GM19452 (cell line): Measurements from ENCODE around the gene MKRN2.
"Not testable (repeated sequence)": the region's sequence is repeated elsewhere in the genome, so short reads cannot be mapped to it uniquely, and the experiment has no call there.

Experiments
- ATAC-seq: cut with Tn5 transposase; IDR thresholded peaks from one replicate; pipeline ENCODE4 v1.9.1; 2021; ENCODE audit not compliant: unreplicated experiment

Gene MKRN2

DNA sequence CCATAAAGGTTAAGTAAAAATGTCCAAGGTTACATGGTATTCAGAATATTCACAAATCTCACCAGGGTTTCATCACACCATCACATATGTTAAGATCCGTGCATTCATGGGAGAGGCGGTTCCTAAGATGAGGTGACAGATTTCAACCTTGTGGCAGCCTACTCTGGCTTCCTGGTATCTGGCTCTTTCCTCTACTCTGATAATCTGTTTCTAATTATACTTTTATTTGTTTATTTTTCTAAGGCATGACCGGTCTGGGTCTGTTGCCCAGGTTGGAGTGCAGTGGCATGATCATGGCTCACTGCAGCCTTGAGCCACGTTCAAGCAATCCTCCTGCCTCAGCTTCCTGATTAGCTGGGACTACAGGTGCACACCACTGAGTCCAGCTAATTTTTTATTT lies 72.7 kb downstream of the MKRN2 start:
- ATAC-seq = no peak

DNA sequence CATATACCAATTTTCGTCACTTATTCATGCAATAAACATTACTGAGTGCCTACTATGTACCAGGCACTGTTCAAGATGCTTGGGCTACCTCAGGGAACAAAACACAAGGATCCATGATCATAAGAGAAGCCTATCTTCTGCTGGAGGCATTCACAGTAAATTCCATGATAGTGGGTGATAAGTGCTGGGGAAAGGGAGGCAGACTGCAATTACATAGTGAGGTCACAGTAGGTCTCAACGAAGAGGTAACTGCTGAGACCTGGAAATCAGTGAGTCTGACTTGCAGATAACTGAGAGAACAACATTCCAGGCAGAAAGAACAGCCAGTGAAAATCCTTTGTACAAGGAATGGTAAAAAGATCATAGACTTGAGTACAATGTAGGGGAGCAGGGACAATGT lies 73.4 kb downstream of the MKRN2 start:
- ATAC-seq = no peak

DNA sequence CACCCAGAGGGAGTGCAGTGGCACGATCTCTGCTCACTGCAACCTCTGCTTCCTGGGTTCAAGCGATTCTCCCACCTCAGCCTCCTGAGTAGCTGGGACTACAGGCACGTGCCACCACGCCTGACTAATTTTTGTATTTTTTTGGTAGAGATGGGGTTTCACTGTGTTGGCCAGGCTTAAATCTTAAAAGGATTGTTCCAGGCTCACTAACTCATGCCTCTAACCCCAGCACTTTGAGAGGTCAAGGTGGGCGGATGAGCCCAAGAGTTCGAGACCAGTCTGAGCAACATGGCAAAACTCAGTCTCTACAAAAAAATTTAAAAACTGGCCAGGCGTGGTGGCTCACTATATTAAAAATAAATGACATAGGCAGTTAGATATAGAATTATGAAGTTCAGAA lies 74.0 kb downstream of the MKRN2 start:
- not testable (repeated sequence) for ATAC-seq

GRCh38 chr3:12632523-12632922 lies 75.6 kb downstream of the MKRN2 start:
- ATAC-seq = no peak

DNA sequence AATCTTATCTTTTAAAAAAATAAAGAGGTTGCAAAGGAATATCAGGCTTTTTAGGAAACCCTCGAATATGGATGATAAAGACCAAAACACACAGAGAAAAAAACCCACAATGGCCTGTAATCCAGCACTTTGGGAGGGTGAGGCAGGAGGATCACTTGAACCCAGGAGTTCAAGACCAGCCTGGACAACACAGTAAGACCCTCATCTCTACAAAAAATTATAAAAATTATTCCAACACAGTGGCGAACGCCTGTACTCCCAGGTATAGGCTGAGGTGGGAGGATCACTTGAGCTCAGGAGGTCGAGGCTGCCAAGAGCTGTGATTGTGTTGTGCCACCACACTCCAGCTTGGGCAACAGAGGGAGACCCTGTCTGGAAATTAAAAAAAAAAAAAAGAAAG lies 76.2 kb downstream of the MKRN2 start:
- no peak for ATAC-seq
